K562 (cell line): ENCODE results near the gene SNUPN. TPM values are rescaled to one million over a fixed set of nuclear protein-coding genes. Genes with fewer than 3 reads are reported as not detected.

Experiments
- FOXJ2 ChIP-seq: fragments of 200-800 bp; sonication (Bioruptor generic); IDR thresholded peaks from 2 replicates; pipeline ENCODE4 v1.6.1; 2016; ENCODE audit warnings: missing genetic modification characterization, missing compliant biosample characterization
- NR2F6 ChIP-seq: fragments of 450-650 bp; formaldehyde crosslinking; IDR thresholded peaks from 2 replicates; pipeline ENCODE4 v1.4.0; 2020; ENCODE audit warnings: mild to moderate bottlenecking
- POLR2B ChIP-seq: fragments of 450-650 bp; IDR thresholded peaks from 2 replicates; pipeline ENCODE4 v1.6.1; 2018; ENCODE audit warnings: low read depth; ENCODE audit not compliant: partially characterized antibody
- SP2 ChIP-seq: IDR thresholded peaks from 2 replicates; pipeline ENCODE4 v1.6.1; 2011; ENCODE audit warnings: mild to moderate bottlenecking, low read depth, low read length, moderate library complexity; ENCODE audit not compliant: poor library complexity, severe bottlenecking; ENCODE audit errors: extremely low read depth
- ZC3H11A ChIP-seq: IDR thresholded peaks from 2 replicates; pipeline ENCODE4 v1.6.1; 2012; ENCODE audit warnings: low read depth, low read length, improper control_type of control experiment
- polyA plus RNA-seq, 8 experiments: library from polyadenylated mRNA; depleted of rRNA in 4 of 8; stranded (reverse) in 5 of 8; unstranded in 3 of 8; fragments of >200 nt; fragmentation: Nextera tagmentation in 2 of 8; fragmentation: Illumina TruSeq in 1 of 8; extraction: Ambion mirVana in 2 of 8; extraction: Trizol in 1 of 8; gene quantifications; 2 replicates each; pipeline versions ENCODE4 v1.2.1 to v1.2.3, GENCODE V29; 2011 to 2014; ENCODE audit warnings: inconsistent platforms in 1 of 8, missing spikeins in 1 of 8
- total RNA-seq, 7 experiments: library from RNA; depleted of rRNA in 6 of 7; stranded (reverse); fragments of >200 nt in 6 of 7; fragmentation: Illumina TruSeq in 2 of 7; extraction: Trizol in 2 of 7; gene quantifications; 2 replicates each; pipeline versions ENCODE4 v1.2.1 to v1.2.3, GENCODE V29; 2011 to 2021; ENCODE audit warnings: low replicate concordance in 1 of 7
- TF ChIP-seq, protein P1 (sequence below), 2 experiments: fragments of 450-650 bp; IDR thresholded peaks; 2 replicates each; pipeline ENCODE4 v1.6.1; 2018; ENCODE audit warnings: mild to moderate bottlenecking in 2 of 2, low read depth in 1 of 2; ENCODE audit not compliant: partially characterized antibody in 2 of 2
- TF ChIP-seq, protein P2 (sequence below): fragments of 450-650 bp; IDR thresholded peaks from 2 replicates; pipeline ENCODE4 v1.6.1; 2016; ENCODE audit warnings: low read depth, mild to moderate bottlenecking, moderate library complexity
- TF ChIP-seq, protein P3 (sequence below): fragments of 450-650 bp; IDR thresholded peaks from 2 replicates; pipeline ENCODE4 v1.6.1; 2016; ENCODE audit warnings: mild to moderate bottlenecking, moderate library complexity
- TF ChIP-seq, protein P4 (sequence below): fragments of 450-650 bp; IDR thresholded peaks from 2 replicates; pipeline ENCODE4 v1.6.1; 2016; ENCODE audit warnings: missing biosample characterization, missing genetic modification characterization

The SNUPN gene
- total and polyA plus RNA-seq, 9 of the 15 experiments (the other 6 are each of a cell fraction or from before 2014, with no cell fraction given): 32.2 to 78.3 (median 40.0) TPM

DNA sequence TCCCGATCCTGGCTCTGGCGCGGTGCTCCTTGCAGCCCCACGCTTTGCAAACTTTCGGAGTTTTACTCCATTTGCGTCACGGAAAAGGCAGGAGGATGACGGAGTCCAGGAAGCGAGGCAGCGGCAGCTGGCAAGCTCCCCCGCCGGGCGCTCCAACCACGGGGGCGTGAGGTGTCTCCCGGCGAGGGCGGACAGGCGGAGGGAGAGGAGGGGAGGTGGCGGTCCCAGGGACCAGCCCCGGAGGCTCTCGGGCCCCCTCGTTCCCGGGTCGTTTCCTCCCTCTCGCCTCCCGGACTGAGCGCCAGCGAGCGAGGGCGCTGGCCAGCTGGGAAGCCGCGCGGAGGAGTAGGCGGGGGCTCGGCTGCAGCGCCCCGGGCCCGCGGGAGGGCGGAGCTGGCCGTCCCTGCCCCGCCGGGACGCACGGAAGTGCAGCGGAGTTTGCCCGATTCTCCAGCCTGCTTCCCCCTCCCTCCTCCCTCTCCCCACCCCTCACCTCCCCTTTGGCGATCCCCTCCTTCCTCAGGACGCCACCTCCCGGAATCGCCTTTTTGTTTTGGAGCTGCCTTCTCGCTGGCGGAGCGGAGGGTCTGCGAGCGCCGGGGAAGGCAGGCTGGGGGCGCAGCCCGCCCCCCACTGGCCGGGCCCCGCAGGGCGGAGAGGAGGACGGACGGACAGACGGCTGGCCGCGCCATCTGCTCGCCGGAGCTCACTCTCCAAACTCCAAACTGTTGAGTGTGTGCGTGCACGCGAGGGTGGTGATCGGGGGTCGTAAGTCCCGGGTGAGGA, 22.0 kb upstream of the SNUPN start, which contains the start of gene SNX33 (continued):
- TF ChIP-seq, protein P1, sequence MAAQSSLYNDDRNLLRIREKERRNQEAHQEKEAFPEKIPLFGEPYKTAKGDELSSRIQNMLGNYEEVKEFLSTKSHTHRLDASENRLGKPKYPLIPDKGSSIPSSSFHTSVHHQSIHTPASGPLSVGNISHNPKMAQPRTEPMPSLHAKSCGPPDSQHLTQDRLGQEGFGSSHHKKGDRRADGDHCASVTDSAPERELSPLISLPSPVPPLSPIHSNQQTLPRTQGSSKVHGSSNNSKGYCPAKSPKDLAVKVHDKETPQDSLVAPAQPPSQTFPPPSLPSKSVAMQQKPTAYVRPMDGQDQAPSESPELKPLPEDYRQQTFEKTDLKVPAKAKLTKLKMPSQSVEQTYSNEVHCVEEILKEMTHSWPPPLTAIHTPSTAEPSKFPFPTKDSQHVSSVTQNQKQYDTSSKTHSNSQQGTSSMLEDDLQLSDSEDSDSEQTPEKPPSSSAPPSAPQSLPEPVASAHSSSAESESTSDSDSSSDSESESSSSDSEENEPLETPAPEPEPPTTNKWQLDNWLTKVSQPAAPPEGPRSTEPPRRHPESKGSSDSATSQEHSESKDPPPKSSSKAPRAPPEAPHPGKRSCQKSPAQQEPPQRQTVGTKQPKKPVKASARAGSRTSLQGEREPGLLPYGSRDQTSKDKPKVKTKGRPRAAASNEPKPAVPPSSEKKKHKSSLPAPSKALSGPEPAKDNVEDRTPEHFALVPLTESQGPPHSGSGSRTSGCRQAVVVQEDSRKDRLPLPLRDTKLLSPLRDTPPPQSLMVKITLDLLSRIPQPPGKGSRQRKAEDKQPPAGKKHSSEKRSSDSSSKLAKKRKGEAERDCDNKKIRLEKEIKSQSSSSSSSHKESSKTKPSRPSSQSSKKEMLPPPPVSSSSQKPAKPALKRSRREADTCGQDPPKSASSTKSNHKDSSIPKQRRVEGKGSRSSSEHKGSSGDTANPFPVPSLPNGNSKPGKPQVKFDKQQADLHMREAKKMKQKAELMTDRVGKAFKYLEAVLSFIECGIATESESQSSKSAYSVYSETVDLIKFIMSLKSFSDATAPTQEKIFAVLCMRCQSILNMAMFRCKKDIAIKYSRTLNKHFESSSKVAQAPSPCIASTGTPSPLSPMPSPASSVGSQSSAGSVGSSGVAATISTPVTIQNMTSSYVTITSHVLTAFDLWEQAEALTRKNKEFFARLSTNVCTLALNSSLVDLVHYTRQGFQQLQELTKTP (IDR thresholded peaks at IDR 0.05; ENCODE audit: low read depth in 1 of 2, partially characterized antibody in 2 of 2): no peak
- TF ChIP-seq, protein P2, sequence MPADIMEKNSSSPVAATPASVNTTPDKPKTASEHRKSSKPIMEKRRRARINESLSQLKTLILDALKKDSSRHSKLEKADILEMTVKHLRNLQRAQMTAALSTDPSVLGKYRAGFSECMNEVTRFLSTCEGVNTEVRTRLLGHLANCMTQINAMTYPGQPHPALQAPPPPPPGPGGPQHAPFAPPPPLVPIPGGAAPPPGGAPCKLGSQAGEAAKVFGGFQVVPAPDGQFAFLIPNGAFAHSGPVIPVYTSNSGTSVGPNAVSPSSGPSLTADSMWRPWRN: no peak
- TF ChIP-seq SP2 (no peak), FOXJ2 (tag) (no peak), POLR2B (peak; percentile 40), NR2F6 (CRISPR knock-in tag) (no peak), ZC3H11A (no peak)
- TF ChIP-seq, protein P3, sequence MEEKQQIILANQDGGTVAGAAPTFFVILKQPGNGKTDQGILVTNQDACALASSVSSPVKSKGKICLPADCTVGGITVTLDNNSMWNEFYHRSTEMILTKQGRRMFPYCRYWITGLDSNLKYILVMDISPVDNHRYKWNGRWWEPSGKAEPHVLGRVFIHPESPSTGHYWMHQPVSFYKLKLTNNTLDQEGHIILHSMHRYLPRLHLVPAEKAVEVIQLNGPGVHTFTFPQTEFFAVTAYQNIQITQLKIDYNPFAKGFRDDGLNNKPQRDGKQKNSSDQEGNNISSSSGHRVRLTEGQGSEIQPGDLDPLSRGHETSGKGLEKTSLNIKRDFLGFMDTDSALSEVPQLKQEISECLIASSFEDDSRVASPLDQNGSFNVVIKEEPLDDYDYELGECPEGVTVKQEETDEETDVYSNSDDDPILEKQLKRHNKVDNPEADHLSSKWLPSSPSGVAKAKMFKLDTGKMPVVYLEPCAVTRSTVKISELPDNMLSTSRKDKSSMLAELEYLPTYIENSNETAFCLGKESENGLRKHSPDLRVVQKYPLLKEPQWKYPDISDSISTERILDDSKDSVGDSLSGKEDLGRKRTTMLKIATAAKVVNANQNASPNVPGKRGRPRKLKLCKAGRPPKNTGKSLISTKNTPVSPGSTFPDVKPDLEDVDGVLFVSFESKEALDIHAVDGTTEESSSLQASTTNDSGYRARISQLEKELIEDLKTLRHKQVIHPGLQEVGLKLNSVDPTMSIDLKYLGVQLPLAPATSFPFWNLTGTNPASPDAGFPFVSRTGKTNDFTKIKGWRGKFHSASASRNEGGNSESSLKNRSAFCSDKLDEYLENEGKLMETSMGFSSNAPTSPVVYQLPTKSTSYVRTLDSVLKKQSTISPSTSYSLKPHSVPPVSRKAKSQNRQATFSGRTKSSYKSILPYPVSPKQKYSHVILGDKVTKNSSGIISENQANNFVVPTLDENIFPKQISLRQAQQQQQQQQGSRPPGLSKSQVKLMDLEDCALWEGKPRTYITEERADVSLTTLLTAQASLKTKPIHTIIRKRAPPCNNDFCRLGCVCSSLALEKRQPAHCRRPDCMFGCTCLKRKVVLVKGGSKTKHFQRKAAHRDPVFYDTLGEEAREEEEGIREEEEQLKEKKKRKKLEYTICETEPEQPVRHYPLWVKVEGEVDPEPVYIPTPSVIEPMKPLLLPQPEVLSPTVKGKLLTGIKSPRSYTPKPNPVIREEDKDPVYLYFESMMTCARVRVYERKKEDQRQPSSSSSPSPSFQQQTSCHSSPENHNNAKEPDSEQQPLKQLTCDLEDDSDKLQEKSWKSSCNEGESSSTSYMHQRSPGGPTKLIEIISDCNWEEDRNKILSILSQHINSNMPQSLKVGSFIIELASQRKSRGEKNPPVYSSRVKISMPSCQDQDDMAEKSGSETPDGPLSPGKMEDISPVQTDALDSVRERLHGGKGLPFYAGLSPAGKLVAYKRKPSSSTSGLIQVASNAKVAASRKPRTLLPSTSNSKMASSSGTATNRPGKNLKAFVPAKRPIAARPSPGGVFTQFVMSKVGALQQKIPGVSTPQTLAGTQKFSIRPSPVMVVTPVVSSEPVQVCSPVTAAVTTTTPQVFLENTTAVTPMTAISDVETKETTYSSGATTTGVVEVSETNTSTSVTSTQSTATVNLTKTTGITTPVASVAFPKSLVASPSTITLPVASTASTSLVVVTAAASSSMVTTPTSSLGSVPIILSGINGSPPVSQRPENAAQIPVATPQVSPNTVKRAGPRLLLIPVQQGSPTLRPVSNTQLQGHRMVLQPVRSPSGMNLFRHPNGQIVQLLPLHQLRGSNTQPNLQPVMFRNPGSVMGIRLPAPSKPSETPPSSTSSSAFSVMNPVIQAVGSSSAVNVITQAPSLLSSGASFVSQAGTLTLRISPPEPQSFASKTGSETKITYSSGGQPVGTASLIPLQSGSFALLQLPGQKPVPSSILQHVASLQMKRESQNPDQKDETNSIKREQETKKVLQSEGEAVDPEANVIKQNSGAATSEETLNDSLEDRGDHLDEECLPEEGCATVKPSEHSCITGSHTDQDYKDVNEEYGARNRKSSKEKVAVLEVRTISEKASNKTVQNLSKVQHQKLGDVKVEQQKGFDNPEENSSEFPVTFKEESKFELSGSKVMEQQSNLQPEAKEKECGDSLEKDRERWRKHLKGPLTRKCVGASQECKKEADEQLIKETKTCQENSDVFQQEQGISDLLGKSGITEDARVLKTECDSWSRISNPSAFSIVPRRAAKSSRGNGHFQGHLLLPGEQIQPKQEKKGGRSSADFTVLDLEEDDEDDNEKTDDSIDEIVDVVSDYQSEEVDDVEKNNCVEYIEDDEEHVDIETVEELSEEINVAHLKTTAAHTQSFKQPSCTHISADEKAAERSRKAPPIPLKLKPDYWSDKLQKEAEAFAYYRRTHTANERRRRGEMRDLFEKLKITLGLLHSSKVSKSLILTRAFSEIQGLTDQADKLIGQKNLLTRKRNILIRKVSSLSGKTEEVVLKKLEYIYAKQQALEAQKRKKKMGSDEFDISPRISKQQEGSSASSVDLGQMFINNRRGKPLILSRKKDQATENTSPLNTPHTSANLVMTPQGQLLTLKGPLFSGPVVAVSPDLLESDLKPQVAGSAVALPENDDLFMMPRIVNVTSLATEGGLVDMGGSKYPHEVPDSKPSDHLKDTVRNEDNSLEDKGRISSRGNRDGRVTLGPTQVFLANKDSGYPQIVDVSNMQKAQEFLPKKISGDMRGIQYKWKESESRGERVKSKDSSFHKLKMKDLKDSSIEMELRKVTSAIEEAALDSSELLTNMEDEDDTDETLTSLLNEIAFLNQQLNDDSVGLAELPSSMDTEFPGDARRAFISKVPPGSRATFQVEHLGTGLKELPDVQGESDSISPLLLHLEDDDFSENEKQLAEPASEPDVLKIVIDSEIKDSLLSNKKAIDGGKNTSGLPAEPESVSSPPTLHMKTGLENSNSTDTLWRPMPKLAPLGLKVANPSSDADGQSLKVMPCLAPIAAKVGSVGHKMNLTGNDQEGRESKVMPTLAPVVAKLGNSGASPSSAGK: no peak
- TF ChIP-seq, protein P4, sequence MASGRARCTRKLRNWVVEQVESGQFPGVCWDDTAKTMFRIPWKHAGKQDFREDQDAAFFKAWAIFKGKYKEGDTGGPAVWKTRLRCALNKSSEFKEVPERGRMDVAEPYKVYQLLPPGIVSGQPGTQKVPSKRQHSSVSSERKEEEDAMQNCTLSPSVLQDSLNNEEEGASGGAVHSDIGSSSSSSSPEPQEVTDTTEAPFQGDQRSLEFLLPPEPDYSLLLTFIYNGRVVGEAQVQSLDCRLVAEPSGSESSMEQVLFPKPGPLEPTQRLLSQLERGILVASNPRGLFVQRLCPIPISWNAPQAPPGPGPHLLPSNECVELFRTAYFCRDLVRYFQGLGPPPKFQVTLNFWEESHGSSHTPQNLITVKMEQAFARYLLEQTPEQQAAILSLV (tag): no peak
